Measurements from ENCODE around the gene OR52N2. TPM values are rescaled to one million over a fixed set of nuclear protein-coding genes. Genes with fewer than 3 reads are reported as not detected.
A peak's percentile ranks its signal among the peaks of the same experiment; 100 is the strongest.

OR52N2 gene
- not detected in 2 replicates for total RNA-seq
- polyA plus RNA-seq = not detected in 2 replicates
- not detected in 2 replicates for polyA plus RNA-seq (2012)
- not detected in 2 replicates for polyA minus RNA-seq (ENCODE audit: low replicate concordance)

GRCh38 chr11:5808500-5809121, at the start of gene OR52N2:
Gene OR52N2 (plus strand): TSS chr11:5808924. CDS start chr11:5820336, 11,412 bp downstream.
- peak within 1 kb of the TSS; percentile 58 to 63 (median 58) for H3K4me3 ChIP-seq (replicated peaks in 1 of 4; ENCODE audit: control extremely low read depth in 1 of 4, insufficient read depth in 1 of 4, low read depth in 3 of 4, low read length in 4 of 4)
- DNase-seq (ENCODE audit: low read depth in 2 of 2) = peak; percentile 48 to 77
- no peaks in the 10 kb centered on the region for H3K79me2 ChIP-seq (ENCODE audit: control insufficient read depth, insufficient read depth, low read length)
- peak within 1 kb of the TSS; percentile 93 for H3K4me2 ChIP-seq (ENCODE audit: extremely low read depth, insufficient read depth, low read length)
- no peaks in the 10 kb centered on the region for H4K20me1 ChIP-seq (ENCODE audit: control insufficient read depth, extremely low read depth, insufficient read depth, low read length)
- TF ChIP-seq EZH2 (IDR thresholded peaks at IDR 0.05; ENCODE audit: low read length, missing control alignments) = no peak
- peak; percentile 83 to 98 for TF ChIP-seq CTCF (conservative IDR thresholded peaks at IDR 0.05 in 1 of 2, IDR thresholded peaks at IDR 0.05 in 1 of 2; ENCODE audit: low read depth in 1 of 2, low read length in 2 of 2)
- H2AFZ ChIP-seq (ENCODE audit: low read length) = peak within 1 kb of the TSS; percentile 72
- peak within 1 kb of the TSS; percentile 5 for H3K9ac ChIP-seq (ENCODE audit: insufficient read depth, low read length)
- no peaks in the 10 kb centered on the region for H3K36me3 ChIP-seq (ENCODE audit: control insufficient read depth, insufficient read depth, low read length)
- no peaks in the 10 kb centered on the region for H3K9me3 ChIP-seq (ENCODE audit: control insufficient read depth, insufficient read depth, low read depth, low read length)
- no peaks in the 10 kb centered on the region for H3K27me3 ChIP-seq (ENCODE audit: control insufficient read depth, insufficient read depth, low read length)
- no peaks in the 10 kb centered on the region for H3K4me1 ChIP-seq (ENCODE audit: control insufficient read depth, extremely low read depth, insufficient read depth, low read length)
- no peak within 1 kb of the TSS for H3K27ac ChIP-seq (ENCODE audit: insufficient read depth, low read length)

- Histone ChIP-seq H3K27me3 (ENCODE audit: control insufficient read depth, insufficient read depth, low read length) (no peaks in the 10 kb centered on the region), H3K9me3 (ENCODE audit: control insufficient read depth, insufficient read depth, low read depth, low read length) (no peaks in the 10 kb centered on the region), H3K4me2 (ENCODE audit: extremely low read depth, insufficient read depth, low read length) (no peak overlapping the region), H3K4me1 (ENCODE audit: control insufficient read depth, extremely low read depth, insufficient read depth, low read length) (no peaks in the 10 kb centered on the region), H2AFZ (ENCODE audit: low read length) (no peak overlapping the region), H3K36me3 (ENCODE audit: control insufficient read depth, insufficient read depth, low read length) (no peaks in the 10 kb centered on the region), H4K20me1 (ENCODE audit: control insufficient read depth, extremely low read depth, insufficient read depth, low read length) (no peaks in the 10 kb centered on the region), H3K4me3 (replicated peaks in 1 of 4; ENCODE audit: control extremely low read depth in 1 of 4, insufficient read depth in 1 of 4, low read depth in 3 of 4, low read length in 4 of 4) (no peak overlapping the region), H3K9ac (ENCODE audit: insufficient read depth, low read length) (no peak overlapping the region), H3K27ac (ENCODE audit: insufficient read depth, low read length) (no peak overlapping the region), H3K79me2 (ENCODE audit: control insufficient read depth, insufficient read depth, low read length) (no peaks in the 10 kb centered on the region)
- TF ChIP-seq CTCF (conservative IDR thresholded peaks at IDR 0.05 in 1 of 2, IDR thresholded peaks at IDR 0.05 in 1 of 2; ENCODE audit: low read depth in 1 of 2, low read length in 2 of 2) (no peak), EZH2 (IDR thresholded peaks at IDR 0.05; ENCODE audit: low read length, missing control alignments) (no peak)
- peak in 1 of 2 donors; percentile 15 for DNase-seq (ENCODE audit: low read depth in 2 of 2)
Observed at GRCh38 chr11:5767056-5767455, 41.7 kb upstream of the OR52N2 start.

- Histone ChIP-seq H3K27me3 (ENCODE audit: control insufficient read depth, insufficient read depth, low read length) (no peaks in the 10 kb centered on the region), H3K4me1 (ENCODE audit: control insufficient read depth, extremely low read depth, insufficient read depth, low read length) (no peaks in the 10 kb centered on the region), H3K9me3 (ENCODE audit: control insufficient read depth, insufficient read depth, low read depth, low read length) (no peaks in the 10 kb centered on the region), H2AFZ (ENCODE audit: low read length) (no peak within 1 kb of the TSS), H3K9ac (ENCODE audit: insufficient read depth, low read length) (no peak within 1 kb of the TSS), H3K36me3 (ENCODE audit: control insufficient read depth, insufficient read depth, low read length) (no peaks in the 10 kb centered on the region), H3K27ac (ENCODE audit: insufficient read depth, low read length) (no peak within 1 kb of the TSS), H3K4me2 (ENCODE audit: extremely low read depth, insufficient read depth, low read length) (no peak within 1 kb of the TSS), H3K79me2 (ENCODE audit: control insufficient read depth, insufficient read depth, low read length) (no peaks in the 10 kb centered on the region), H3K4me3 (replicated peaks in 1 of 4; ENCODE audit: control extremely low read depth in 1 of 4, insufficient read depth in 1 of 4, low read depth in 3 of 4, low read length in 4 of 4) (no peak within 1 kb of the TSS), H4K20me1 (ENCODE audit: control insufficient read depth, extremely low read depth, insufficient read depth, low read length) (no peaks in the 10 kb centered on the region)
- no peak for DNase-seq (ENCODE audit: low read depth in 2 of 2)
- TF ChIP-seq CTCF (conservative IDR thresholded peaks at IDR 0.05 in 1 of 2, IDR thresholded peaks at IDR 0.05 in 1 of 2; ENCODE audit: low read depth in 1 of 2, low read length in 2 of 2) = no peak
- TF ChIP-seq EZH2 (IDR thresholded peaks at IDR 0.05; ENCODE audit: low read length, missing control alignments) = no peak
Observed at GRCh38 chr11:5783255-5783654, 25.5 kb upstream of the OR52N2 start, which contains the start of gene OR52N5. Gene OR52N5 (minus strand): TSS chr11:5783355. CDS start chr11:5778634, 4,721 bp downstream.
